ENCODE data around the gene CDKAL1. TPM values are rescaled to one million over a fixed set of nuclear protein-coding genes. Genes with fewer than 3 reads are reported as not detected.
A peak's percentile ranks its signal among the peaks of the same experiment; 100 is the strongest.

Gene CDKAL1
- total RNA-seq, 2 donors from 2014 or later: 23.5 to 26.4 TPM

DNA sequence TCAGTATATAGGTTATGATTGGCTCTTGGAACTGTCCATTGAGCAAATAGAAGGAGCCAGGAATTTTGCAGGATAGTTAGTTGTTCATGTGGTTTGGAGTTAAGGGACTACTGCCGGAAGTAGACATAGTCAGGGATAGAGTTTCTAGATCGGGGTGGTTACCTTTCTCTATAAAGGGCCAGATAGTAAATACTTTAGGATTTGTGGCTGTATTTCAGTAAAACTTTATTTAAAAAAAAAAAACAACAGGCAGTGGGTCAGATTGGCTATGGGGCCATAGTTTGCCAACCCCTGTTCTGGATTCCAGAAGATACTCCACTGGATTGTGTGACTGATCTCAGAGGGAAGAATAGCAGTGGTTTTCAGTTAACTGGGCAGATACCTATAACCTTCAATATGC, 570.0 kb downstream of the CDKAL1 start:
- Mint-ChIP-seq H3K27ac (no peak overlapping the region), H3K27me3 (ENCODE audit: insufficient read depth) (no peaks in the 10 kb centered on the region), H3K36me3 (ENCODE audit: low read depth) (peaks cover 2% of the 10 kb centered on the region), H3K4me3 (no peak overlapping the region), H3K9me3 (no peaks in the 10 kb centered on the region), H3K4me1 (peaks cover 59% of the 10 kb centered on the region)
- H3K4me1 ChIP-seq (ENCODE audit: control insufficient read depth, insufficient read depth, low read length): peaks cover 35% of the 10 kb centered on the region
- H3K27me3 ChIP-seq (ENCODE audit: control insufficient read depth, insufficient read depth, low read length, poor library complexity, severe bottlenecking): no peaks in the 10 kb centered on the region
- TF ChIP-seq, protein P1, sequence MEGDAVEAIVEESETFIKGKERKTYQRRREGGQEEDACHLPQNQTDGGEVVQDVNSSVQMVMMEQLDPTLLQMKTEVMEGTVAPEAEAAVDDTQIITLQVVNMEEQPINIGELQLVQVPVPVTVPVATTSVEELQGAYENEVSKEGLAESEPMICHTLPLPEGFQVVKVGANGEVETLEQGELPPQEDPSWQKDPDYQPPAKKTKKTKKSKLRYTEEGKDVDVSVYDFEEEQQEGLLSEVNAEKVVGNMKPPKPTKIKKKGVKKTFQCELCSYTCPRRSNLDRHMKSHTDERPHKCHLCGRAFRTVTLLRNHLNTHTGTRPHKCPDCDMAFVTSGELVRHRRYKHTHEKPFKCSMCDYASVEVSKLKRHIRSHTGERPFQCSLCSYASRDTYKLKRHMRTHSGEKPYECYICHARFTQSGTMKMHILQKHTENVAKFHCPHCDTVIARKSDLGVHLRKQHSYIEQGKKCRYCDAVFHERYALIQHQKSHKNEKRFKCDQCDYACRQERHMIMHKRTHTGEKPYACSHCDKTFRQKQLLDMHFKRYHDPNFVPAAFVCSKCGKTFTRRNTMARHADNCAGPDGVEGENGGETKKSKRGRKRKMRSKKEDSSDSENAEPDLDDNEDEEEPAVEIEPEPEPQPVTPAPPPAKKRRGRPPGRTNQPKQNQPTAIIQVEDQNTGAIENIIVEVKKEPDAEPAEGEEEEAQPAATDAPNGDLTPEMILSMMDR (conservative IDR thresholded peaks at IDR 0.05): no peak
- no peak for DNase-seq
- no peak overlapping the region for H3K9ac ChIP-seq (ENCODE audit: extremely low read depth, low read length, poor library complexity, severe bottlenecking)
- 98 to 100% methylated on average over 1 to 2 of the region's 2 CpGs for WGBS, 2 experiments (ENCODE audit: insufficient coverage in 1 of 2, insufficient read length in 1 of 2)
- H3K4me3 ChIP-seq (ENCODE audit: low read length): no peak overlapping the region
- H3K27ac ChIP-seq (ENCODE audit: low read depth, low read length): no peak overlapping the region
- H3K9me3 ChIP-seq (ENCODE audit: control insufficient read depth, low read length): no peaks in the 10 kb centered on the region
- H3K36me3 ChIP-seq (ENCODE audit: control insufficient read depth, insufficient read depth, low read length): no peaks in the 10 kb centered on the region

DNA sequence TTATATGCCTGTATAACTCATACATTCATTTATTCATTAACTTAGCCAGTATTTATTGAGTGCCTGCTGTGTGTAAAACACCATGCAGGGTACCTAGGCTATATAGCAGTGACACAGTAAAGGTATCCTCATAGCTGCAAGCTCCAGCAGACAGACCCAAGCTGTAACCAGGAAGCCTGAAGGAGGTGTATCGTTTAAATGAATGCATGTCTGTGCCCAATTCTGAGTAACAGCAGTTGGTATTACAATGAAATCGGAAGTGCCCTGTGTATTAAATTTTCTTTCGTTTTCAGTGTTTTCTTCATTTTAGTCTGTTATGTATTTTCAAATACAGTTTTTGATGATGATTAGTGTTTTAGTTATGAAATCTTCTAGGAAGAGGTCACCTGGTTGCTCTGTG, 573.5 kb downstream of the CDKAL1 start:
- Mint-ChIP-seq H3K4me3 (no peak overlapping the region), H3K36me3 (ENCODE audit: low read depth) (peaks cover 2% of the 10 kb centered on the region), H3K4me1 (peaks cover 55% of the 10 kb centered on the region), H3K27me3 (ENCODE audit: insufficient read depth) (no peaks in the 10 kb centered on the region), H3K27ac (no peak overlapping the region), H3K9me3 (no peaks in the 10 kb centered on the region)
- Histone ChIP-seq H3K4me3 (ENCODE audit: low read length) (no peak overlapping the region), H3K9ac (ENCODE audit: extremely low read depth, low read length, poor library complexity, severe bottlenecking) (no peak overlapping the region), H3K4me1 (ENCODE audit: control insufficient read depth, insufficient read depth, low read length) (peaks cover 35% of the 10 kb centered on the region), H3K36me3 (ENCODE audit: control insufficient read depth, insufficient read depth, low read length) (no peaks in the 10 kb centered on the region), H3K27ac (ENCODE audit: low read depth, low read length) (no peak overlapping the region), H3K9me3 (ENCODE audit: control insufficient read depth, low read length) (no peaks in the 10 kb centered on the region), H3K27me3 (ENCODE audit: control insufficient read depth, insufficient read depth, low read length, poor library complexity, severe bottlenecking) (no peaks in the 10 kb centered on the region)
- DNase-seq: no peak
- 88 to 93% methylated on average over 1 to 3 of the region's 3 CpGs for WGBS, 2 experiments (ENCODE audit: insufficient coverage in 1 of 2, insufficient read length in 1 of 2)
- TF ChIP-seq, protein P1 (conservative IDR thresholded peaks at IDR 0.05): no peak

DNA sequence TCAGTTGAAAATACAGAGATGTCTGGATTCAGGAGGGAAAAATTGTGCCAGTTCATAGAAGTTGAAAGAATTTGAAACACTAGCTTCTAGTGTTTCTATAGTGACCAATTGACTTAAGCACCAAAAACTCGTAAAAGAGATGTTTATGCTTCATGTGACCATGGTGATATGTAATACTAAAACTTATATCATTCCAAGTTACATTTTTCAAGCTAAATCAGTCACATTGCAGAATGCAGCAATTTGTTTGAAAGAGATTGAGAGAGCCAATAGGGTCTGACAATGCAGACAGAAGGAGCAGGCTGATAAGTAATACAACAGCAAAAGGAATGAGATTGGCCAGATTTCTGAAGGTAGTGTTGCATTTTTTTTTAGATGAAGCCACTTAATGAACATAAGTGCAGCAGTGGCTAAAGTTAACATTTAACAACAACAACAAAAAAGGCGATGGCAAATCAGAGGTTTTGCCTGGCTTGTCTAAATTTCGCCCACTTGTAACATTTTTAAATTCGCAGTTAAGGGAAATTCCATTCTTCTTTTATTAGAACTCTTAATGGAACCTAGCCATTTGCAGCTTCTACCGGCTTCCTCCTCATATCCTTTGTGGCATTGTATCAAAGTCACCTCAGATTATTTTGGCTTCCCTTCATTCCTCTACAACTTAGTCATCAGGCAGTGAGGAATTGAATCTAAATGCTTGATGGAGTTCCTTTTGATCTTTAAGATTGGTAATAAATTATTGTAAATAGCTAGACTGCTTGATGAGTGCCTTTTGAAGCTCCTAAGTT, 575.3 kb downstream of the CDKAL1 start:
- peaks cover 26% of the 10 kb centered on the region for H3K4me1 ChIP-seq (ENCODE audit: control insufficient read depth, insufficient read depth, low read length)

More for the DNA sequence above, 575.3 kb downstream of the CDKAL1 start:
- no peaks in the 10 kb centered on the region for H3K27me3 Mint-ChIP-seq (ENCODE audit: insufficient read depth)
- H3K4me3 ChIP-seq (ENCODE audit: low read length): no peak overlapping the region
- H3K36me3 ChIP-seq (ENCODE audit: control insufficient read depth, insufficient read depth, low read length): no peaks in the 10 kb centered on the region
- no peaks in the 10 kb centered on the region for H3K9me3 ChIP-seq (ENCODE audit: control insufficient read depth, low read length)
- H3K27ac Mint-ChIP-seq: peak overlapping the region; percentile 31
- H3K4me1 Mint-ChIP-seq: peaks cover 40% of the 10 kb centered on the region
- TF ChIP-seq, protein P1 (conservative IDR thresholded peaks at IDR 0.05): no peak
- H3K27me3 ChIP-seq (ENCODE audit: control insufficient read depth, insufficient read depth, low read length, poor library complexity, severe bottlenecking): no peaks in the 10 kb centered on the region
- no peak overlapping the region for H3K27ac ChIP-seq (ENCODE audit: low read depth, low read length)
- 65 to 72% methylated on average over 4 to 5 of the region's 5 CpGs for WGBS, 2 experiments (ENCODE audit: insufficient coverage in 1 of 2, insufficient read length in 1 of 2)
- no peak overlapping the region for H3K4me3 Mint-ChIP-seq
- peaks cover 2% of the 10 kb centered on the region for H3K36me3 Mint-ChIP-seq (ENCODE audit: low read depth)
- H3K9ac ChIP-seq (ENCODE audit: extremely low read depth, low read length, poor library complexity, severe bottlenecking): no peak overlapping the region
- no peak for DNase-seq
- H3K9me3 Mint-ChIP-seq: no peaks in the 10 kb centered on the region

Data from endodermal cell (in vitro differentiated cells).